GM12878 (cell line): ENCODE data around the gene EHBP1L1. TPM values are rescaled to one million over a fixed set of nuclear protein-coding genes. Genes with fewer than 3 reads are reported as not detected.

ENCODE experiments used
- ATAC-seq: fragments of 200-7000 bp; cut with Tn5 transposase; 3 replicates; pipeline ENCODE4 v1.9.1; 2020; ENCODE audit warnings: mild to moderate bottlenecking, moderate library complexity
- BruUV-seq: library from RNA; stranded (reverse); fragments of 400-500 nt; replicated peaks from 2 replicates; lab custom pipeline; 2021; lab: Mats Ljungman, UMichigan
- CTCF ChIA-PET: fragments of 300-600 bp; sonication (Branson Sonifier 250); formaldehyde crosslinking; extraction: SDS; loops from one replicate; lab custom pipeline; 2021; ENCODE audit warnings: inconsistent platforms; lab: Yijun Ruan, JAX
- POLR2A ChIA-PET: fragments of 350-600 bp; formaldehyde crosslinking; extraction: SDS; loops from one replicate; lab custom pipeline; 2021; ENCODE audit warnings: inconsistent platforms; lab: Charles Lee
- RAD21 ChIA-PET: fragments of 300-600 bp; sonication (Branson Sonifier 250); formaldehyde crosslinking; loops from one replicate; lab custom pipeline; 2023; ENCODE audit warnings: antibody characterized with exemption; ENCODE audit not compliant: unreplicated experiment; lab: Charles Lee
- SMC1A ChIA-PET: fragments of 300-600 bp; sonication (Branson Sonifier 250); formaldehyde crosslinking; loops from one replicate; lab custom pipeline; 2023; ENCODE audit not compliant: unreplicated experiment, uncharacterized antibody; lab: Charles Lee
- DNase-seq: peaks from one replicate; pipeline ENCODE4 v3.0.0-alpha.2; 2011; ENCODE audit warnings: low read depth, low spot score
- FAIRE-seq: peaks from 3 replicates; lab custom pipeline; 2011; peaks lifted over from hg19 to GRCh38; lab: Jason Lieb, UNC
- H2AFZ ChIP-seq: 2 replicates; pipeline ENCODE4 v1.6.0; 2011; ENCODE audit warnings: low read depth, low read length, control low read depth; ENCODE audit not compliant: control insufficient read depth
- H3K27ac ChIP-seq: 2 replicates; pipeline ENCODE4 v1.5.1; 2011; ENCODE audit warnings: control low read depth; ENCODE audit not compliant: control insufficient read depth, insufficient read depth
- H3K27me3 ChIP-seq, 2 experiments: replicated peaks in 1 of 2; 2 replicates each; pipeline versions ENCODE4 v1.6.0 to v1.6.1; 2011; ENCODE audit warnings: low read length in 1 of 2; ENCODE audit not compliant: control insufficient read depth in 2 of 2, insufficient read depth in 2 of 2
- H3K36me3 ChIP-seq, 2 experiments: 2 replicates each; pipeline ENCODE4 v1.5.1; 2011; ENCODE audit warnings: low read length in 1 of 2; ENCODE audit not compliant: control insufficient read depth in 2 of 2, insufficient read depth in 2 of 2
- H3K4me1 ChIP-seq: 2 replicates; pipeline ENCODE4 v1.6.1; 2011; ENCODE audit warnings: mild to moderate bottlenecking, low read length, moderate library complexity, mixed read lengths; ENCODE audit not compliant: control insufficient read depth, insufficient read depth
- H3K4me2 ChIP-seq: 2 replicates; pipeline ENCODE4 v1.6.0; 2011; ENCODE audit warnings: control low read depth; ENCODE audit not compliant: control insufficient read depth, insufficient read depth
- H3K4me3 ChIP-seq: fragments of 200-600 bp; sonication (generic); 2 replicates; pipeline ENCODE4 v1.5.1; 2016
- H3K79me2 ChIP-seq: 2 replicates; pipeline ENCODE4 v1.6.0; 2011; ENCODE audit warnings: low read length; ENCODE audit not compliant: control insufficient read depth, insufficient read depth
- H3K9ac ChIP-seq: 2 replicates; pipeline ENCODE4 v1.8.0; 2011; ENCODE audit warnings: low read length, control low read depth, mixed read lengths; ENCODE audit not compliant: control insufficient read depth, insufficient read depth
- H3K9me3 ChIP-seq: replicated peaks from 3 replicates; pipeline ENCODE4 v1.5.1; 2011; ENCODE audit warnings: mild to moderate bottlenecking, low read length; ENCODE audit not compliant: control insufficient read depth, insufficient read depth
- H4K20me1 ChIP-seq: 2 replicates; pipeline ENCODE4 v1.6.0; 2011; ENCODE audit not compliant: control insufficient read depth, insufficient read depth
- CBFB ChIP-seq: IDR thresholded peaks from 2 replicates; pipeline ENCODE4 v1.6.1; 2016; ENCODE audit warnings: antibody characterized with exemption, low read depth
- CEBPB ChIP-seq, 2 experiments: fragments of 150-350 bp in 1 of 2; IDR thresholded peaks; 2 replicates each; pipeline ENCODE4 v1.6.1; 2012 to 2014; ENCODE audit warnings: low read depth in 2 of 2, low read length in 2 of 2, borderline replicate concordance in 1 of 2, inconsistent platforms in 1 of 2
- HDGF ChIP-seq: fragments of 450-650 bp; IDR thresholded peaks from 2 replicates; pipeline ENCODE4 v1.6.1; 2016; ENCODE audit warnings: antibody characterized with exemption
- IKZF2 ChIP-seq, 2 experiments: fragments of 450-650 bp; IDR thresholded peaks; 2 replicates each; pipeline ENCODE4 v1.6.1; 2017; ENCODE audit warnings: mild to moderate bottlenecking in 2 of 2, moderate library complexity in 2 of 2
- JUND ChIP-seq: IDR thresholded peaks from 2 replicates; pipeline ENCODE4 v1.6.1; 2012; ENCODE audit warnings: low read depth, mild to moderate bottlenecking, low read length, improper control_type of control experiment, moderate library complexity
- MYC ChIP-seq: IDR thresholded peaks from 2 replicates; pipeline ENCODE4 v1.6.1; 2011; ENCODE audit warnings: mild to moderate bottlenecking, low read length, moderate library complexity, inconsistent platforms; ENCODE audit not compliant: insufficient read depth, insufficient replicate concordance, insufficient read length, severe bottlenecking
- NBN ChIP-seq: fragments of 450-650 bp; IDR thresholded peaks from 2 replicates; pipeline ENCODE4 v1.6.1; 2016
- NFIC ChIP-seq: IDR thresholded peaks from 2 replicates; pipeline ENCODE4 v1.6.1; 2012; ENCODE audit warnings: low read depth, mild to moderate bottlenecking, inconsistent platforms, low read length, moderate library complexity
- RAD21 ChIP-seq: IDR thresholded peaks from 2 replicates; pipeline ENCODE4 v1.6.1; 2011; ENCODE audit warnings: mild to moderate bottlenecking, low read depth, low read length, moderate library complexity; ENCODE audit not compliant: insufficient read depth
- RFX5 ChIP-seq: IDR thresholded peaks from 2 replicates; pipeline ENCODE4 v1.6.1; 2011; ENCODE audit warnings: low read depth, low read length, improper control_type of control experiment
- SMC3 ChIP-seq: IDR thresholded peaks from 2 replicates; pipeline ENCODE4 v1.6.1; 2011; ENCODE audit warnings: low read length, improper control_type of control experiment, borderline replicate concordance
- SREBF1 ChIP-seq: IDR thresholded peaks from 2 replicates; pipeline ENCODE4 v1.6.1; 2012; ENCODE audit warnings: mild to moderate bottlenecking, low read length
- ZNF384 ChIP-seq: IDR thresholded peaks from 2 replicates; pipeline ENCODE4 v1.6.1; 2012; ENCODE audit warnings: low read depth, mild to moderate bottlenecking, low read length, improper control_type of control experiment, borderline replicate concordance
- WGBS: methylation state at CpG from one replicate; pipeline ENCODE4 v1.1.6; 2016; ENCODE audit warnings: low lambda C conversion rate; ENCODE audit not compliant: insufficient replicate concordance, insufficient coverage; ENCODE audit errors: missing lambda C conversion rate; 5-methylcytosine and 5-hydroxymethylcytosine counted together
- in situ Hi-C: fragments of 300-500 bp; cut with MboI; formaldehyde crosslinking; loops from 9 replicates; pipeline ENCODE4 v1.14.3; 2018; ENCODE audit warnings: mixed read lengths
- intact Hi-C: fragments of 100-400 bp; cut with micrococcal nuclease; formaldehyde crosslinking; loops from one replicate; pipeline ENCODE4 v1.14.2; 2022; ENCODE audit not compliant: unreplicated experiment
- polyA plus RNA-seq, 11 experiments: library from polyadenylated mRNA; depleted of rRNA in 4 of 11; unstranded in 6 of 11; stranded (reverse) in 5 of 11; fragments of >200 nt; fragmentation: Nextera tagmentation in 4 of 11; fragmentation: Illumina TruSeq in 1 of 11; extraction: Ambion mirVana in 4 of 11; extraction: Trizol in 1 of 11; gene quantifications; 1 replicate in 1 of 11; 2 replicates in 10 of 11; pipeline versions ENCODE4 v1.2.1 to v1.2.3, GENCODE V29; 2011 to 2016; ENCODE audit warnings: inconsistent platforms in 2 of 11, missing spikeins in 2 of 11, low read depth in 1 of 11
- total RNA-seq, 4 experiments: library from RNA; depleted of rRNA in 3 of 4; stranded (reverse); fragments of >200 nt in 3 of 4; fragmentation: Illumina TruSeq in 1 of 4; extraction: Trizol in 1 of 4; gene quantifications; 2 replicates each; pipeline versions ENCODE4 v1.2.1 to v1.2.3, GENCODE V29; 2013 to 2021
- TF ChIP-seq, protein P1 (sequence below): fragments of 150-350 bp; IDR thresholded peaks from 2 replicates; pipeline ENCODE4 v1.6.1; 2014; ENCODE audit warnings: mild to moderate bottlenecking, low read depth, low read length
- TF ChIP-seq, protein P2 (sequence below): fragments of 450-650 bp; IDR thresholded peaks from 2 replicates; pipeline ENCODE4 v1.6.1; 2016; ENCODE audit warnings: mild to moderate bottlenecking
- TF ChIP-seq, protein P3 (sequence below), 3 experiments: IDR thresholded peaks in 2 of 3; conservative IDR thresholded peaks in 1 of 3; 2 replicates each; pipeline ENCODE4 v1.5.1; 2011; ENCODE audit warnings: low read depth in 3 of 3, low read length in 3 of 3, mild to moderate bottlenecking in 3 of 3, control low read depth in 2 of 3, moderate library complexity in 2 of 3, inconsistent platforms in 1 of 3, mixed read lengths in 1 of 3; ENCODE audit not compliant: control insufficient read depth in 2 of 3, insufficient read depth in 1 of 3; ENCODE audit errors: extremely low read depth in 1 of 3
- TF ChIP-seq, protein P4 (sequence below): IDR thresholded peaks from 2 replicates; pipeline ENCODE4 v1.6.1; 2012; ENCODE audit warnings: low read depth, low read length, improper control_type of control experiment

EHBP1L1 gene
- total and polyA plus RNA-seq, 10 of the 15 experiments (the other 5 are each of a cell fraction or from before 2014, with no cell fraction given) = 0.06 to 99.4 (median 32.7) TPM

DNA sequence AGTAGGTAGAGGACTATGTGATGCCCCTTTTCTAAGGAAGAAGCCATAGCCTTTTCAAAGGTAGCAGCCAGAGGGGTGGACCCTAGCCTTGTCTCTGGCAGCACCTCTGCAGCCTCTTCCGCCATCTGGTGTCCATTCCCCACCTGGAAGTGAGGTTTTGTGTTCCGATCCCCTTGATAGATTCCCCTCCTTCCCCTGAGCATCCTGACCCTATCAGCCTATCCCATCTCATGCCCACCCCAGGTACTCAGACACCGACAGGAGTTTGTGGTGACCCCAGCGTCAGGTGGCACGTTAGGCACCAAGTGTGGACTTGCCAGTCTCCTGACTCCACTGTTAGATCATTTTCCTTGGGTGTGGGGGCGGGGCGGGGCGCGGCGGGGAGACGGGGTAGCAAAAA is 3.9 kb upstream of the EHBP1L1 start:
- peak overlapping the region; percentile 94 for H3K4me2 ChIP-seq
- peaks cover 25% of the 10 kb centered on the region for H3K4me1 ChIP-seq
- ChIA-PET SMC1A (interaction anchor here (0.6 to 4.8 kb wide), 9 partner anchors 15 to 216 kb away, joined by 3 to 48 read pairs (median 4); partner anchors contain the start of genes PCNX3 and SIPA1), CTCF (interaction anchor here (0.7 to 5.5 kb wide), 12 partner anchors 10 to 289 kb away, joined by 3 to 89 read pairs (median 4); partner anchors contain the start of genes MUS81, PCNX3 and SIPA1), POLR2A (interaction anchor here (0.8 to 4.7 kb wide), 7 partner anchors 17 to 75 kb away, joined by 4 to 66 read pairs (median 10); partner anchors contain the start of gene PCNX3), RAD21 (interaction anchor here (0.6 to 6.1 kb wide), 13 partner anchors 16 to 748 kb away, joined by 3 to 58 read pairs (median 6); partner anchors contain the start of genes MAP3K11 and PCNX3)
- DNase-seq (no peak), ATAC-seq (no peak), FAIRE-seq (no peak)
- TF ChIP-seq, protein P1, sequence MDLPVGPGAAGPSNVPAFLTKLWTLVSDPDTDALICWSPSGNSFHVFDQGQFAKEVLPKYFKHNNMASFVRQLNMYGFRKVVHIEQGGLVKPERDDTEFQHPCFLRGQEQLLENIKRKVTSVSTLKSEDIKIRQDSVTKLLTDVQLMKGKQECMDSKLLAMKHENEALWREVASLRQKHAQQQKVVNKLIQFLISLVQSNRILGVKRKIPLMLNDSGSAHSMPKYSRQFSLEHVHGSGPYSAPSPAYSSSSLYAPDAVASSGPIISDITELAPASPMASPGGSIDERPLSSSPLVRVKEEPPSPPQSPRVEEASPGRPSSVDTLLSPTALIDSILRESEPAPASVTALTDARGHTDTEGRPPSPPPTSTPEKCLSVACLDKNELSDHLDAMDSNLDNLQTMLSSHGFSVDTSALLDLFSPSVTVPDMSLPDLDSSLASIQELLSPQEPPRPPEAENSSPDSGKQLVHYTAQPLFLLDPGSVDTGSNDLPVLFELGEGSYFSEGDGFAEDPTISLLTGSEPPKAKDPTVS = no peak
- TF ChIP-seq, protein P2, sequence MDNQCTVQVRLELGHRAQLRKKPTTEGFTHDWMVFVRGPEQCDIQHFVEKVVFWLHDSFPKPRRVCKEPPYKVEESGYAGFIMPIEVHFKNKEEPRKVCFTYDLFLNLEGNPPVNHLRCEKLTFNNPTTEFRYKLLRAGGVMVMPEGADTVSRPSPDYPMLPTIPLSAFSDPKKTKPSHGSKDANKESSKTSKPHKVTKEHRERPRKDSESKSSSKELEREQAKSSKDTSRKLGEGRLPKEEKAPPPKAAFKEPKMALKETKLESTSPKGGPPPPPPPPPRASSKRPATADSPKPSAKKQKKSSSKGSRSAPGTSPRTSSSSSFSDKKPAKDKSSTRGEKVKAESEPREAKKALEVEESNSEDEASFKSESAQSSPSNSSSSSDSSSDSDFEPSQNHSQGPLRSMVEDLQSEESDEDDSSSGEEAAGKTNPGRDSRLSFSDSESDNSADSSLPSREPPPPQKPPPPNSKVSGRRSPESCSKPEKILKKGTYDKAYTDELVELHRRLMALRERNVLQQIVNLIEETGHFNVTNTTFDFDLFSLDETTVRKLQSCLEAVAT = peak; percentile 46; the same call in 1 of the 2 replicates
- TF ChIP-seq RFX5 = no peak
- peak; percentile 24; the same call in 1 of the 2 replicates for TF ChIP-seq SMC3
- TF ChIP-seq, protein P3, sequence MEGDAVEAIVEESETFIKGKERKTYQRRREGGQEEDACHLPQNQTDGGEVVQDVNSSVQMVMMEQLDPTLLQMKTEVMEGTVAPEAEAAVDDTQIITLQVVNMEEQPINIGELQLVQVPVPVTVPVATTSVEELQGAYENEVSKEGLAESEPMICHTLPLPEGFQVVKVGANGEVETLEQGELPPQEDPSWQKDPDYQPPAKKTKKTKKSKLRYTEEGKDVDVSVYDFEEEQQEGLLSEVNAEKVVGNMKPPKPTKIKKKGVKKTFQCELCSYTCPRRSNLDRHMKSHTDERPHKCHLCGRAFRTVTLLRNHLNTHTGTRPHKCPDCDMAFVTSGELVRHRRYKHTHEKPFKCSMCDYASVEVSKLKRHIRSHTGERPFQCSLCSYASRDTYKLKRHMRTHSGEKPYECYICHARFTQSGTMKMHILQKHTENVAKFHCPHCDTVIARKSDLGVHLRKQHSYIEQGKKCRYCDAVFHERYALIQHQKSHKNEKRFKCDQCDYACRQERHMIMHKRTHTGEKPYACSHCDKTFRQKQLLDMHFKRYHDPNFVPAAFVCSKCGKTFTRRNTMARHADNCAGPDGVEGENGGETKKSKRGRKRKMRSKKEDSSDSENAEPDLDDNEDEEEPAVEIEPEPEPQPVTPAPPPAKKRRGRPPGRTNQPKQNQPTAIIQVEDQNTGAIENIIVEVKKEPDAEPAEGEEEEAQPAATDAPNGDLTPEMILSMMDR (IDR thresholded peaks at IDR 0.05 in 2 of 3, conservative IDR thresholded peaks at IDR 0.05 in 1 of 3; ENCODE audit: control insufficient read depth in 2 of 3, extremely low read depth in 1 of 3, insufficient read depth in 1 of 3, low read depth in 3 of 3, low read length in 3 of 3) = peak; percentile 36 to 60 (median 55); a peak in 5 of 6 replicates
- TF ChIP-seq RAD21 = peak; percentile 28; the same call in 1 of the 2 replicates
- no peak for TF ChIP-seq CEBPB (IDR thresholded peaks at IDR 0.05; ENCODE audit: borderline replicate concordance in 1 of 2, low read depth in 2 of 2, low read length in 2 of 2)
- 0 out of 2 replicates have a peak, but pooled peaks have one; percentile 69 for TF ChIP-seq HDGF
- no peak for TF ChIP-seq SREBF1
- peak; percentile 53 for TF ChIP-seq NBN
- TF ChIP-seq MYC = no peak
- TF ChIP-seq CBFB = no peak
- no peak for TF ChIP-seq NFIC
- no peak for TF ChIP-seq JUND
- no peak for TF ChIP-seq ZNF384
- TF ChIP-seq, protein P4, sequence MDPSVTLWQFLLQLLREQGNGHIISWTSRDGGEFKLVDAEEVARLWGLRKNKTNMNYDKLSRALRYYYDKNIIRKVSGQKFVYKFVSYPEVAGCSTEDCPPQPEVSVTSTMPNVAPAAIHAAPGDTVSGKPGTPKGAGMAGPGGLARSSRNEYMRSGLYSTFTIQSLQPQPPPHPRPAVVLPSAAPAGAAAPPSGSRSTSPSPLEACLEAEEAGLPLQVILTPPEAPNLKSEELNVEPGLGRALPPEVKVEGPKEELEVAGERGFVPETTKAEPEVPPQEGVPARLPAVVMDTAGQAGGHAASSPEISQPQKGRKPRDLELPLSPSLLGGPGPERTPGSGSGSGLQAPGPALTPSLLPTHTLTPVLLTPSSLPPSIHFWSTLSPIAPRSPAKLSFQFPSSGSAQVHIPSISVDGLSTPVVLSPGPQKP = no peak
- TF ChIP-seq IKZF2 (IDR thresholded peaks at IDR 0.05) = peak in 1 of 2 experiments; percentile 15; a peak in 1 of 4 replicates
- H3K9me3 ChIP-seq = no peaks in the 10 kb centered on the region
- no TSS peak for BruUV-seq
- H3K9ac ChIP-seq = peak overlapping the region; percentile 56; the same call in 1 of the 2 replicates
- in situ Hi-C loops (no loop called here), intact Hi-C loops (loop anchor here (5.0 kb wide), 1 partner anchor 155 kb away; no protein-coding TSS in a partner anchor)
- no peak overlapping the region for H2AFZ ChIP-seq
- H4K20me1 ChIP-seq = no peaks in the 10 kb centered on the region
- no peaks in the 10 kb centered on the region for H3K27me3 ChIP-seq
- H3K27ac ChIP-seq = no peak overlapping the region
- H3K36me3 ChIP-seq = no peaks in the 10 kb centered on the region; a peak in 1 of 4 replicates
- H3K4me3 ChIP-seq = peak overlapping the region; percentile 79
- peaks cover 66% of the 10 kb centered on the region for H3K79me2 ChIP-seq
- WGBS = 7% methylated on average over 11 of the region's 11 CpGs
